Globus pallidus (tissue), 1 donor: ENCODE data around the gene POC5.
"Not testable (repeated sequence)": the region's sequence is repeated elsewhere in the genome, so short reads cannot be mapped to it uniquely, and the experiment has no call there.

Experiments used
- DNase-seq: peaks from one replicate; pipeline ENCODE4 v3.0.0-alpha.2; 2015; ENCODE audit warnings: low spot score

Gene POC5

DNA sequence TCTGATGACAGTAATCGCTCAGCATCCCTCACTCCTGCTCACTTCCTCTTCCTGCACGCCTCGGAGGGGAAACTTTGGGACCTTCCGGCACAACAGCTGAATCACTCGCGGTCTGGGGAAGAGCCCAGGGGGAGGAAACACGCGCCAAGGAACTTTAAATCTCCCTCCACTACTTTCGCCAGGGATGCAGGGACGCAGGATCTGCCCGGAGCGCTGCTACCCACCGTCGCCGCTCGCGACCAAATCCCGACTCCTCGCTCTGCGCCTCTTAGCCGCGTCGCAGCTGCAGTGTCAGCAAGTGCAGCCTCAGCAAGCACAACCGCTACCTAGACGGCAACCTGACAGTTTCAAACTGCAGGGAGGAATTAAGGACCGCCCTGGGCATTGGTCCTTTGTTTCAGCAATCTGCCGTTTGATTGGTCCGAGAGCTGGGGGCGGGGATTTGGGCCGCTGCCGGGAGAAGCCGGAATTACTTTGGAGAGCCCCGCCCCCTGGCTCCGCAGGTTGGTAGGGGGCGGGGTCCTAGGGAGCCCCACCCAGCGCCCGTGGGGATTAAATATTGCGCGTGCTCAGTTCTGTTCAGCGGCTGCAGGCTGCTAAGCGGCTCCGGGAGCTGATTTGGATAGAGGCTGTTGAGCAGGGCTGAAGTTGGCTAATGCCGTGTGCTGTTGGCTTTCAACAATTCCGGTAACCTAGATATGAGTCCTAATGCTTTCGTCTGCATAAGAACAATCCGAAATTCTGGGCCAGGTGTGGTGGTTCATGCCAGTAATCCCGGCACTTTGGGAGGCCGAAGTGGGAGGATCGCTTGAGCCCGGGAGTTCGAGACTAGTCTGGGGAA lies at the start of gene POC5:
Gene POC5 (minus strand): TSS at position 356 of the 841 bp plus-strand sequence. CDS start 4,500 bp downstream, outside the sequence.
- DNase-seq, result peak; percentile 94

DNA sequence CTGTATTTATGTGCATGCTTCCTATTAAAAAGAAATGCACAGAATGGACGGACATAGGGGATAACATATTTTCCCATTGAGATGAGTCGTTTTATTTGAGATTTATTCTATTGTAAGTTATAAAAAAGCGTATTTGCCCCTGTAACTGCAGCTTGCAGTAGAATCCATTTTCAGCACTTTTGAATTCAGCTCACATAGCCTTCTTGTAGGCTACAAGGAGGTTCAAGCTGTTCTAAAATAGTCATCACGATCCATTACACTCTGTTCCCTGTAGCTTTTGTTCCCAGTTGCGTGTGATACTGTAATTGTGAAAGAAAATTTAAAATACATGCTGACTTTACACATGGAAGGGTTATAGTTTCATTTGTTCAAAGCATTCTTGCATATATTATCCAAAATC lies 40.9 kb upstream of the POC5 start:
- no peak for DNase-seq

- no peak for DNase-seq
Measured at GRCh38 chr5:75756981-75757380, 39.7 kb upstream of the POC5 start.

DNA sequence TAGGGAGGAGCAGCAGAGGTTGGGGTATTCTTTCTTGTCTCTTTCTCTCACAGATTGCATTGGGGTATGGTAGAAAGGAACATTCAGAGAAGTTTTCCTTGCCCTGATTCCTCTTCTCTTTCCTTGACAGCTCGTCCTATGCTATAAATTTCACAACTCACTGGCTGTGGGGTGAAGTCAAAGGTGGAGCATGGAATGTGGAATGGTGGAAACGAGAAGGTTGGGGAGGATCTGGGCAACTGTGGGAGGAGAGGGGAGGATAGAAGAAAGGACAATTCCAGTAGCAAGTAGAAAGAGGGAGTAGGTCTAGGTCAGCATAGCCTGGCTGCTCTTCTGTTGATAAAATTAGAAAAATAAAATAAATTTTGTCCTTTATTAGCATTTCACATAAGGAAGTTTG lies 39.0 kb upstream of the POC5 start:
- no peak for DNase-seq

GRCh38 chr5:75753182-75753581 lies 35.9 kb upstream of the POC5 start:
- no peak for DNase-seq

GRCh38 chr5:75744355-75744754 lies 27.1 kb upstream of the POC5 start:
- DNase-seq, result no peak

DNA sequence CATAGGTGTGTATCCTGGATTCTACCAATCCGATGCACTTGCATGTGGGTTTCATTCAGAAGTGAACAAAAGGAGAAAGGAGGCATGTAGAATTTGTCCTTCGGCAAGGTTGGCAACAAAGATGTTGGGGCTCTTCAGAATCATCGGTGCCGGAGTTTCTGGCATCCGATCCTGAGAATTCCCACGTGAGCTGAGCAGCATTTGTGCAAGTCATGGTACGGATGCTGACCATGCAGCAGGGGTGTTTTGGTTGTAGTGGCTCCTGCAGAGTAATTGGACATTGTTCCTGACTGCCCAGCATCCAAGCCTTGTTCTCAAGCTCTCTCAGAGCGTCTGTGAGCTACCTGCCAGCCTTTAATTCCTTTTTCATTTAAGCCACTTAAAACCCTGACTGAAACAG lies 19.0 kb upstream of the POC5 start:
- DNase-seq, result no peak

DNA sequence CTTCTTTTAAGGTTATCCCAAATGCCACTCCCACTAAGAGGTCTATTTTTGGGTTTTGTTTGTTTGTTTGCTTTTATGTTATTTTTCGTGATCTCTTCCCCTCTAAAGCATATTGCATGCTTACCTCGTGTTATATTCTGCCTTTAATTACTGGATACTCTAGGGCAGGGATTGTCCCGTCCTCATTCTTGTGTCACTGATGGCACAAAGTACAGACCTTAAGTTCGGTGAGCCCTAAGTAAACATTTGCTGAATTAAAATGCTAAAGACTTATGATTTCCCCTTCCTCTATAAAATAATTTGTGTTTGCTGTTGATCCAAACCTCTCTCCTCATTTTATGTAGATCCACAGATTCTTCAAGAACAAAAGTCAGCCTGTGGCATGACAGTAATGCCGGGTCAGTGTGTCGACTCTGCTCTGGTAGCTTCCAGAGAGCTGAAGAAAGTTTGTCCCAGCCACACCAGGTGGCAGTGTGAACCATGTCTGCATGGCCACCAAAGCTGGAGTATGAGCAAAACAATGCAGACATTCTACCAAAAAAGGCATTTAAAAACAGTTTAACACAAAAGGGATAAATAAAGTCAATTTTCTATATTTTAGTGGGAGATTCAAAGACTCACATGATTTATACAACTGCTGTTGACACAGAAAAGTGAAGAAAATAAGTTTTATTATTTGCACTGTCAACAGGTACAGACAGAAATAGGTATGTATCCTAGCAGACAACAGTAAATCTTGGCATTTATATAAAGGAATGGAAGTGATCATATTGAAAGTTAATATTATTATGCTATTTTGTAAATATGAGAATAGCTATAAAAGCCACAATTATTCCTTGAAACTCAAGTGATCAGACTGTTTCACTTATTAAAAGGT lies 17.9 kb upstream of the POC5 start:
- peak; percentile 68 for DNase-seq

- no peak for DNase-seq
Measured at GRCh38 chr5:75733767-75734166, 16.5 kb upstream of the POC5 start.

DNA sequence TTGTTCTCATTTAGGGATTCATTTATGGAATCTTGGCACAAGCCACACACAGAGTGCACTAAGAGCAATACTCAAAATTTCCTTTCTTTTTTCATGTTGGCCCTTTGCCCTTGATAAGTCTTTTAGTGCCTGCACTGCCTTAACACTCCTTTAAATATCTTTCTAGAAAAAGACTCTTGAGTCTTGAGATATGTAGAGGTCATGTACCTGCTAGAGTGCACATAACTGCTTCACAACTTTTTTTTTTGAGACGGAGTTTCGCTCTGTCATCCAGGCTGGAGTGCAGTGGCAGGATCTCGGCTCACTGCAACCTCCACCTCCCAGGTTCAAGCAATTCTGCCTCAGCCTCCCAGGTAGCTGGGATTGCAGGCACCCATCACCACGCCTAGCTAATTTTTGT lies 14.3 kb upstream of the POC5 start:
- DNase-seq, result not testable (repeated sequence)

DNA sequence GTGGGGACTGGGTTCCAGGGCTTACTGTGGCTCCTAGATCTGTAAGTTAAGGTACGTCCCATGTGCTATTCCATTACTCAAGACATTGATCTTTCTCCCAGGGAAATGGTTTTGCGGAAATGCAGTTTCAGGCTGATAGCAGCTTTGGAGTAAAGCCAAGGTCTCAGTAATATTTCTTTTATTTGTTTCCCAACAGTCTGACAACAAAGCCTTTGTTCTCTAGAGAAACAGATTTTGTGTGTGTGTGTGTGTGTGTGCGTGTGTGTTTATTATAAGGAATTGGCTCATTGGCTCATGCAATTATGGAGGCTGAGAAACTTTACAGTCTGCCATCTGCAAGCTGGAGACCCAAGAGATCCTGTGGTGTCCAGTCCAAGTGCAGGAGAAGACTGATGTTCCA lies 12.1 kb upstream of the POC5 start:
- peak; percentile 54 for DNase-seq

GRCh38 chr5:75727931-75728330 lies 10.7 kb upstream of the POC5 start:
- DNase-seq, result no peak

GRCh38 chr5:75726224-75726623 lies 9.0 kb upstream of the POC5 start:
- DNase-seq, result not testable (repeated sequence)

- no peak for DNase-seq
Measured at GRCh38 chr5:75723378-75723777, 6.1 kb upstream of the POC5 start.

DNA sequence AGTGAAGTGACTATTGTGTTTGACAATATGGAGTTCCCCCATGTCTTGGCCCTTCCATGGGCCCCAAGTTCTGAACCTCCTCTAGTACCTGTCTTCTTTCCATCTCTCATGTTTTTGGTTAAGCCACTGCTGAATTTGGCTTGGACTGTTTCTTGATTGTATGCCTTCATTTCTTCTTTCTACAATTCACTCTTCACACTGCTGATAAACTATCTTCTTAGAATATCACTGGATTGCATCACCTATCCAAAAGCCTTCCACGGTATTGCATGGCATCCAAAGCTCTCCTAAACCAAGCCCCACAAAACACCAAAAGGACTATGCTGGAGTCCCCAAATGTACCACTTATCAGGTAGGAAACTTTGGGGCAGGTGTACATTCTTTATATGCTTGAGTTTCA lies 4.3 kb upstream of the POC5 start:
- DNase-seq, result no peak

- no peak for DNase-seq
Measured at GRCh38 chr5:75720882-75721281, 3.6 kb upstream of the POC5 start.

GRCh38 chr5:75716715-75717081 lies 539 bp downstream of the POC5 start:
- no peak for DNase-seq

- DNase-seq, result no peak
Measured at GRCh38 chr5:75712091-75712490, 5.1 kb downstream of the POC5 start.

- no peak for DNase-seq
Measured at GRCh38 chr5:75711151-75711550, 6.1 kb downstream of the POC5 start.

DNA sequence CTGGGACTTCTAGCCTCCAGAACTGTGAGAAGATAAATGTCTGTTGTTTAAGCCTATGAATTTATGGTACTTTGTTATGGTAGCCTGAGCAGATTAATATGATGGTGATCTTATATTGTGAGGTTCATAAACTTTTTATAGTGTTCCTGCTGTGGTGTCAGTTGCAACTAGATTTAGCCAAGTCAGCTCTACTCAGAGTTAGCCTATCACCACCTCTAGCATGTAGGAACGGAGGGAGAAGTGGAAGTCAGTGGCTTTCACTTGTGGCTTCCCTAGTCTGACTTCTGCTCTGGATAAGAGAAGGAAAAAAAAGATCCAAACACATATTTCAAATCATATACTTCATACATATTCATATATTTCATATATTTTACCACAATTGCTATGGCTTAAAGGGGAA lies 6.6 kb downstream of the POC5 start:
- DNase-seq, result no peak

- no peak for DNase-seq
Measured at GRCh38 chr5:75707911-75708509, 9.2 kb downstream of the POC5 start.

DNA sequence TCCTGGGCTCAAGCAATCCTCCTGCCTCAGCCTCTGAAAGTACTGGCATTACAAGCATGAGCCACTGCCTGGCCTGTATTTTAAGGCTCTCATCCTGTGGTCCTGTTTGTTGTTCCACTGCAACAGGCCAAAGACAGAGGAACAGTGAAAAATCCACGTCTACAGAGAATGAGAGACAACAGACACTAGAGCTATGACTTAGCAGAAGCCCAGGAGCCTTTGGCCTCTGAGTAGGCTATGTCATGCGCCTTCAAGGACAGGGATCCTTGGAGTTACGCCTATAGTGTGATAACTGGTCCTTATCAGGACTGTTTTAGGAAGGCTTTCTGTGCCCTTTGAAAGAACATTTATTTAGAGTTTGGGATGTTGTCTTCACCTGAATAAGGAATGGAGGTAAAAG lies 10.5 kb downstream of the POC5 start:
- no peak for DNase-seq

GRCh38 chr5:75706016-75706415 lies 11.2 kb downstream of the POC5 start:
- DNase-seq, result no peak
